ENCODE measurements around the gene SLC17A2.
"Not testable (repeated sequence)": the region's sequence is repeated elsewhere in the genome, so short reads cannot be mapped to it uniquely, and the experiment has no call there.

Gene SLC17A2

DNA sequence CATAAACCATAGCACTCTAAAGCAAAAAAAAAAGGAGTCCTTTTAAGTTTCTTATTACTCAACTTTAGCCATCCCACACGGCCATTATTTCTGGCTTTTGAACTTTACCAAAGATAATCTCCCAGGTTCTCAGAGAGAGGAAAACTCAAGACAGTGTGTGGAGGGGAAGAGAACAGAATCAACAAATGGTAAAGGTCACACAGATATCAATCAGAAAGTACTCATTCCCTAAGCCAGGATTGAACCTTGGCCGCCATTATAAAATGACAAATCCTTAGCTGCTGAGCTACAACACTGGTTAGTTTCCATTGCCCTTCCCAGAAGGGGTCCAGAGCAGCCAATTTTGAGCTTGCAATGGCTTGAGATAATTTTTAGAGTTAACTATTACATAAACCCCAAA, 22.0 kb upstream of the SLC17A2 start:
- no peak for DNase-seq (ENCODE audit: low read depth, low spot score)

DNA sequence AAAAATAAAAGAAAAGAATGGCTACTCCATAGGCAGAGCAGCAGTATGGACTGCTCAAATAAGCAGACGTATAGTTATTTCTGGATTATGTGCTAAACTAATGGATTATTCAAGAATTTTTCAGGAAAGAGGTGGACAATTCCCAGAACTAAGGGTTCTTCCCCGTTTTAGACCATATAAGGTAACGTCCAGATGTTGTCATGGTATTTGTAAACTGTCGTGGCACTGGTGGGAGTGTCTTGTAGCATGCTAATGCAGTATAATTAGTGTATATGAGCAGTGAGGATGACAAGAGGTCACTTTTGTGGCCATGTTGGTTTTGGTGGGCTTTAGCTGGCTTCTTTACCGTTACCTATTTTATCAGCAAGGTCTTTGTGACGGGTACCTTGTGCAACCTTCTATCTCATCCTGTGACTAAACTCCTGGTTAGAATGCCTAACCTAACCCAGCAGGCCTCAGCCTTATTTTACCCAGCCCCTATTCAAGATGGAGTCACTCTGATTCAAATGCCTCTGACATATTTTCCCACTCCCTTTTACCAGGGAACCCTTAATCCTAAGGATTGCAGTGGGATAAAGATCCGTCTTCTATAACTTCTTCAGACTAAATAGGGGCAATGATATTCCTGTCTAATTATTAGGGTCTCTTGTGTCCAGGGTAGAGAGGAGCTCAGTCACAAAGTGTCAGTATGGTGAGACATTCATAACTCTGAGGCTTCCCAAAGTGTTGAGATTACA, 21.0 kb upstream of the SLC17A2 start:
- no peak for DNase-seq (ENCODE audit: low read depth, low spot score)

DNA sequence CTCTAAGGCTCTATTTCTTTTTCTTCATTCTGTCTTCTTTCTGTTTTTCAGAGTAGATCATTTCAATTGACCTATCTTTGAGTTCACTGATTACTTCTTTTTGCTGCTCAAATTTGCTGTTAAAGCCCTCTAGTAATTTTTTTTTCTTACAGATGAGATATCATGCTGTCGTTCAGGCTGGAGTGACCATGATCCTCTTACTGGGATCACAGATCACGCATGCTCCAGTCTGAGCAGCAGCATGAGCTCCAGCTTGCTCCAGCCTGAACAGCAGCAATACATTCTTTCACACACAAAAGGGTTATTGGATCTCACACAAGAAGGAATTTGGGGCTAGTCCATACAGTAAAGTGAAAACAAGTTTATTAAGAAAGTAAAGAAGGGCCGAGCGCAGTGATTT, 19.8 kb upstream of the SLC17A2 start:
- DNase-seq (ENCODE audit: low read depth, low spot score): no peak

DNA sequence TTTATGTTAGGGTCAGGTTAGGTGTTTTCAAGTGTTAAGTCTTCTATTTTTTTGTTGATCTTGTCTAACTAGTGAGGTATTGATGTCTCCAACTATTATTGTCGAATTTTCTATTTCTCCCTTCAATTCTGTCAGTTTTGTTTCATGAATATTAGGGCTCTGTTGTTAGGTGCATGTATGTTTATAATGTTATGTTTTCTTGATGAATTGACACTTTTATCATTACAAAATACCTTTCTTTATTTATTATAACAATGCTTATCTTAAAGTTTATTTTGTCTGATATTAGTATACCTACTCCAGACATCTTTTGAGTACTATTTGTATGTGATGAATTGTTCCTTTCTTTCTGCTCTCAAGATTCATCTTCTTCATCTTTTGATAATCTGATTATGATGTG, 19.2 kb upstream of the SLC17A2 start:
- DNase-seq (ENCODE audit: low read depth, low spot score): no peak

DNA sequence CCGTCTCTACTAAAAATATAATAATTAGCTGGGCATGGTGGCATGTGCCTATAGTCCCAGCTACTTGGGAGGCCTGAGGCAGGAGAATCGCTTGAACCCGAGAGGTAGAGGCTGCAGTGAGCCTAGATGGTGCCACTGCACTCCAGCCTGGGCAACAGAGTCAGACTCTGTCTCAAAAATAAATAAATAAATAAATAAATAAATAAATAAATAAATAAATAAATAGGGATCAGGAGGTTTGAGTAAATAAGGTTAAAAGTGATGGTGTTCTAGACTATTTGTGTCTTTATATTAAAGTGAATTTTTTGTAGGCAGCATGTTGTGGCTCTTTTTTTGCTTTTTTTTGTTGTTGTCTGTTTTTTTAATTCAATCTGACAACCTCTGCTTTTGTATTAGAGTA, 17.0 kb upstream of the SLC17A2 start:
- DNase-seq (ENCODE audit: low read depth, low spot score): not testable (repeated sequence)

DNA sequence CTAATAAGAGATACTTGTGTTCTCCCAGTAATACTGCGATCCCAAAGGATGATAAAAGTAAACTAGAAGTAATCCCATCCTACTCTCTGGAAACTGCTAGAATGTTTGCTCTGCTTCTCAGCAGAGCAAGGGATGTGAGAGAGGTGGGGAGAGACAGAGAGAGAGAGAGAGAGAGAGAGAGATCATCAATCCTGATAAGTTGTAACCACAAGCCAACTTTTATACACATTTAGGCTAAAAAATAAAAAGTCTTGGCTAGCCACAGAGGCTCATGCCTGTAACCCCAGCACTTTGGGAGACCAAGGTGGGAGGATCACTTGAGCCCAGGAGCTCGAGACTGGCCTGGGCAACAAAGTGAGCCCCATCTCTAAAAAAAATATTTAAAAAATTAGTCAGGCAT, 16.1 kb upstream of the SLC17A2 start:
- DNase-seq (ENCODE audit: low read depth, low spot score): no peak

DNA sequence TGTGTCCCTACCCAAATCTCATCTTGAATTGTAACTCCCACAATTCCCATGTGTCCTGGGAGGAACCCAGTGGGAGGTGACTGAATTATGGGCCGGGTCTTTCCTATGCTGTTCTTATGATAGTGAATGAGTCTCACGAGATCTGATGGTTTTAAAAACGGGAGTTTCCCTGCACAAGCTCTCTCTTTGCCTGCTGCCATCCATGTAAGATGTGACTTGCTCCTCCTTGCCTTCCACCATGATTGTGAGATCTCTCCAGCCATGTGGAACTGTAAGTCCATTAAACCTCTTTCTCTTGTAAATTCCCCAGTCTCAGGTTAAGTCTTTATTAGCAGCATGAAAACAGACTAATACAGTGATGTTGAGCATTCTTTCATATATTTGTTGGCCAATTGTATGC, 15.2 kb upstream of the SLC17A2 start:
- DNase-seq (ENCODE audit: low read depth, low spot score): not testable (repeated sequence)

DNA sequence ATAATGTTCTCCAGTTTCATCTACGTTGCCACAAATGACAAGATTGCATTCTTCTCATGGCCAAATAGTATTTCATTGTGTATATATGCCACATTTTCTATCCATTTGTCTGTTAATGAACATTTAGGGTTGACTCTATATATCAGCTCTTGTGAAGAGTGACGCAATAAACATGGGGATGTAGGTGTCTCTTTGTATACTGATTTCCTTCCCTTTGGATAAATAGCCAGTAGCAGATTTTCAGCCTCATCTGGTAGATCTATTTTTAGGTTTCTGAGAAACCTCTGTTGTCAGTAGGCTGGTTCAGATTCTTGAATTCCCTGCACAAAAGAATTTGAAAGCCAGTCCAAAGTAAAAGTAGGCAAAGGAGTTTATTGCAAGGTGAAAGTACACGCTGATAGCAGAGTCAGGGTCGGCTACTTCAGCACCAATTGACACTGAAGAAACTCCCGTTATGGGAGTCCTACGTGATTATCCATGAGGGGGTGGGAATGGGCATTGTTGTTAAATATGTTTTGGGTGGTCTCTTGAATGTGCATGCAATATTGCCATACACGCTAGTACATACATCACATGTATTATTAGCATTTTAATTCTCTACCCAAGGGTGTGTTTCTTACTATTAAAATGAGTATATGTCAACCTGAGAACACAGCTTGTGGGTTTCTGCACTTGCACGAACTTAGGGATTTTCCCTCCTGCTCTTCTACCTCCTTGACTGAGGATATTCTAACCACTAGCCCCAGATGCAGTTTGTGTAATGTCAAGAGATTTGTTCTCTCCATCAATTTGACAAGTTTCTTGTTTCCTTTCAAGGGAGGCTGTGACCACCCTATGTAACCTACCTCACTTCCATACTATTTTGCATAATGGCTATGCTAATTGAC, 14.4 kb upstream of the SLC17A2 start:
- no peak for DNase-seq (ENCODE audit: low read depth, low spot score)

DNA sequence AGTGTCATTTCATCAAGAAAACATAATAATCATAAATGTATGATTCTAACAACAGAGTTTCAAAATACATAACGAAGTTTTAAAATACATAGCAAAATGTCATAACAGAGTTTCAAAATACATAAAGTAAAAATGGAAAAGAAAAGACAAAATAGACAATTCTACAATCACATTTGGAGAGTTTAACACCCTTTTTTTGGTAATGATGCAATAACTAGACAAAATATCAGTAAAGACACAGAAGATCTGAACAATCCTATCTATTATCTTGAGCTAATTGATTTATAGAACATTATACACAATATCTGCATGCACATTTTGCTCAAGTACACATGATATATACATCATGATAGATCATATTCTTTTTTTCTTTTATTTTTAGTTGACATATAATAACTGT, 13.4 kb upstream of the SLC17A2 start:
- no peak for DNase-seq (ENCODE audit: low read depth, low spot score)

DNA sequence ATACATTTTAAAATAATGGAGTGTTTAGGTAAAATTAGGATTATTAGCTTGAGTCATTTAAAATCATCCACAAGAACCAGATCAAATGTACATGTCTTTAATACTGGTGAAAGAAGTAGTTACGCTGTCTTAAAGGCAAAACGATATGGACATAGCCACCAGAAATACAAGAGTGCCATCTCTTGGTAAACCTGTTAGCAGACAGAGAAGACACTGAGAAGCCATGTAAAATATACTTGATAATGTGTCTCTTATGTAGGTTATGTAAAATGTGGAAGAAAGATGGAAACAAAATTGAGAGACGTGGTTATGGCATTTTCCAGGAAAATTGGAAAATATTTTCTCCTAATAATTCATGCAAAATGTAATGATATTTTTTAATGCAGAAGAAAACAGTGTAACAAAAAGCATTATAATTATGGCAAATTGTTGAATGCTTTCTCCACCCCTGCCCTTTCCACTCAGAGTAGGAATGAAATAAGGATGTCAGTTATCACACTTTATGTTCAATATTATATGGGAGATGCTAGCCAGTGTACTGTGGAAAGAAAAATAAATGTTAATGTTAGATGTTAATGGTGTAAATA, 12.2 kb upstream of the SLC17A2 start:
- DNase-seq (ENCODE audit: low read depth, low spot score): no peak

DNA sequence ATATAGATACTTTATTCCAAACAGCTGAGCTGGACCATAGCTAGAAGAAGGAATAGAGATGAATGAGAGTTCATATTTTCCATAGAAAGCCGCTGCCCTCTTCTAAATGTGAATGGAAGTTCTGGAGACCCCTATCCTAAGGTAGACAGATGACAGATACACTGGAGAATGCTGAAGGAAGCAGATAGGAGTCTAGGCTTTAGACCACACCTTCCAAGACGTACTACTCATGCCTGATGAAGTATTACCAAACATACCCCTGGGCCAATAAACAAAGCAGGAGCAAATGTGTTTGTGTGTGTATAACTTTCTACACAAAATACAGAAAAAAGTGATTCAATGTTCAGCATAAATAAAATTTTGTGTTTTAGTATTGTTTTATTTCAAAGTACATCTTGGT, 9.1 kb upstream of the SLC17A2 start:
- no peak for DNase-seq (ENCODE audit: low read depth, low spot score)

DNA sequence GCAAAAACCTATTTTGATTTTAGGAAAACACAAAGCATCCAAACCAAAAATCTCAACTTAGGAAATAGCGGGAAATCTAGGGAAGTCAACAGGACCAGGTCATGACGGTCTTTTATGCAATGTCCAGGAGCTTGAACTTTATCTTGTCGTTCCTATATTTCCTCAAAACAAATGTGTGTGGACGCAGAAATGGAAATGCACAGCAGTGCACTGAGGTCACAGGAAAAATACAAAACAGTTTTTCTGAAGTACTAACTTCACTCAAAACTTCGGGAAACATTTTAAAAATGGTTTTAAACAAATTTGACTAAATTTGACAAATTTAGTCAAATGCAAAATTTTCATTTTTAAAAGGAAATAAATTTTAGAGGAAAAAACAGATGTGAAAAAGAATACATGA, 5.5 kb upstream of the SLC17A2 start:
- no peak for DNase-seq (ENCODE audit: low read depth, low spot score)

DNA sequence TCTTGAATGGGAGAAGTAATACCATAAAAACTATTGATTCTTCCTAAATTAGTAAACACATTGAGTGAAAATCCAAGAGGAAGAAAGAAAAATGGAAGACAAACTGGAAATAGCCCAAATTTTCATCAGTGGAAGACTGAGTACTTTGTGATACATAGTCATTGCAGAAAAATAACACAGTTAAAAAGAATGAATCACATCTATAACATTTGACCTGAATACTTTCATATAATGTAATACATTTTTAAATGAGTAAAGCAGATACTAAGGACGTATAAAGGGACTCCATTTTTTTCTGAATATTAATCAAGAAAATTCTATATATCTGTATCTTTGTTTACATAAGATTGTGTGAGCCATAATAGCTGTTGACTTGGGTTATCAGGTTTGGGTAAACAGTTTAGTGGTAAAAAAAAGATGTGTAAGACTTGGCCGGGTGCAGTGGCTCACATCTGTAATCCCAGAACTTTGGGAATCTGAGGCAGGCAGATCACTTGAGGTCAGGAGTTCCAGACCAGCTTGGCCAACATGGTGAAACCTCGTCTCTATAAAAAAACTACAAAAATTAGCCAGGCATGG, 4.3 kb upstream of the SLC17A2 start:
- no peak for DNase-seq (ENCODE audit: low read depth, low spot score)

DNA sequence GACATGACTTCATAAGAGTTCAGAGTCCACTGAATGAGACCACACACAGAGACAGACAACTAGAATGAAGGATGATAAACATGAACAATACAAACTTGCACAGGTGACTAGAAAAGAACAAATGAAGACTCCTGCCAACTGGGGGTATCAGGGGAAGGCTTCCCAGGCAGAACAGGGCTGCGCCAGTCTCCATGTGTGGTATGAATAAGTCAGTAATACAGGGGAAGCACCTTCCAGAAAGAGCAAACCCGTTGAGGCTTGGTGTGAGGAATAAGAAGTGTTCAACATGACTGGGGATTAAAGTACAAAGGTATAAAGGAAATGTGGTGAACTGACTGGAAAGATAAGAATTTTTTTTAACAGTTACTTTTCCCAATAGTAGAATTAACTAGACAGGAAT, 3.7 kb upstream of the SLC17A2 start:
- DNase-seq (ENCODE audit: low read depth, low spot score): no peak

DNA sequence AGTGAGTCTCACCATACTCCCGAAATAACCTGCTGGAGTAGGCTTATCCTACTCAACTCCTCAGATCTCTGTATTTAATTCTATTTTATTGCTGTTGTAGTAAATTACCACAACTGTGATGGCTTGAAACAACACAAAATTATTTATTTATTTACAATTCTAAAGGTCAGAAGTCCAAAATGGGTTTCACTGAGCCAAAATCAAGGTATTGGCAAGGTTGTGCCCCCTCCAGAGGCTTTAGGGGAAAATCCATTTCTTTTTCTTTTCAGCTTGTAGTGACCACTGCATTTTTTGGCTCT, 869 bp upstream of the SLC17A2 start:
- no peak for DNase-seq (ENCODE audit: low read depth, low spot score)

DNA sequence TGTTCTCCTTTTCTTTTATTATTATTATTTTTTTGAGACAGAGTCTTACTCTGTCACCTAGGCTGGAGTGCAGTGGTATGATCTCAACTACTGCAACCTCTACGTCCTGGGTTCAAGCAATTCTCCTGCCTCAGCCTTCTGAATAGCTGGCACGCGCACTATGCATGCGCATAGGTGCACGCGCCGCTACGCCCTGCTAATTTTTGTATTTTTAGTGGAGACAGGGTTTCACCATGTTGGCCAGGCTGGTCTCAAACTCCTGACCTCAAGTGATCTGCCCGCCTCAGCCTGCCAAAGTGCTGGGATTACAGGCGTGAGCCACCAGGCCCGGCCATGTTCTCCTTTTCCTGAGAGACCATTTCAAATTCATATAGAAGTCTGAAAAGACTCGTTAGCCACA, 706 bp downstream of the SLC17A2 start:
- DNase-seq (ENCODE audit: low read depth, low spot score): not testable (repeated sequence)

DNA sequence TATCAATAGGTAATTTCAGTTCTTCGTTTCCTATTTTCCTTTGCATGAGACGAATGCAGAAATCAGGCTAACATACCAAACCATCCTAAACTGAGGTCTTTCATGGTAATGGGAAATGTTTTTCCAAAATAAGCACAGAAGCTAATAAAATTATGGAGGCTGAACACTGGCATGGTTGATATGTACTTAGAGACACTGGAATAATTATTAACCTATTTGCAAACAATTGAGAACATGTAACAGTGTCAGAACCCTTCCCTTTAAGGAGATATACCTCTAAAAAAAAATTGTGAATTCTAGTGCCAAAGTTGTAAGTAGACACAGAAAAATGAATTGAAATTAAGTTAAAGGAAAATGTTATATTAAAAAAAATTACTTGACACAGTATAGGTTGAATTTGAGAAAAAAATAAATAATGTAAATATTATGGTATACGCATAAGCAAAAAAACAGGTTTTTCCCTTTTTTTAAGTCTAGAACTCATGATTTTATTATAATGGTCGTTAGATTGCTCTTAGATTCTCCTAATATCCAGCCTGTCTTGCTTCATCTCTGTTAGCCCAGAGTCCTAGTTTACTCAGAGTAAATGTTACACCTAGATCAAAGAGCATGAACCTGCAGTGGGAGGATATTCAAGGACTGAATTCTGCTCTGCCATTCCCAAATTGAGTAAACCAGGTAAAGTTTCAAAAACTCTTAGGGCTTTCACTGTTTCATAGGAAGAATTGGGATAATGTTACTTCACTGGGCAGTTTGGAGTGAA, 1.7 kb downstream of the SLC17A2 start:
- DNase-seq (ENCODE audit: low read depth, low spot score): no peak

DNA sequence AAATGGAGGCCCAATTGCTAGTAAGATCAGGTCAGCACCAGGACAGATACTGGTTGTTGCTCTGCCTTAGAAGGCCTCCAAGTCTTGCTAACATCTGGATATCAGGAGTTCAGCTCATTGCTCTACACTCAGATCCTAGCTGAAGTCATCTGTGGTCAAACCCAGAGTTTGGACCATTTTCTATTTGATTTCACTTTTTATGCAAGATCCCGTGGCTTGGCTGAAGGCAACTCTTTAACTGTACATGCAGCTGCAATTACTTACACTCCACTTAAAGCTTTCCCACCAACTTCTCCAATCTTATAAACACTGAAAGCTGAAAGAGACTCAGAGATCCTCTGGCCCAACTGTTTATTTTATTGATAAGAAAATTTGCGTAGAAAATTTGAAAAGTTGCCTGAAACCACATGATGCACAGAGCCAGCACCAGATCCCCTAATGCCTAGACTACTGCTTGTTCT, 2.7 kb downstream of the SLC17A2 start:
- DNase-seq (ENCODE audit: low read depth, low spot score): no peak

DNA sequence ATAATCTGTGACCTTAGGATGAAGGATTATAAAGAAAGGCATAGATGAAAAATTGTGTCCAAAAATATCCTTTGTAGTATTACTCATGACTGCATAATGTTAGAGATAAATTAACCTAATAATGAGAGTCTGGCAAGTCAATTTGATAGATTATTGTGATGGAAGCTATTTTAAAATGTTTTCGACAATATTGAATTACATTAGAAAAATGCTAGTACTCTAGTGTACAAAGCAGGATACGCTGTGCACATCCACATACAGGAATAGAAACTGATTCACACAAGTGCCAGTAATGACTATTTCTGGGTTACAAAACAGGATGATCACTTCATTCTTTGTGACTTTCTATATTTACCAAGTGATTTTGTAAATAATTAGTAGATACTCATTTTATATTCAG, 3.3 kb downstream of the SLC17A2 start:
- DNase-seq (ENCODE audit: low read depth, low spot score): no peak

DNA sequence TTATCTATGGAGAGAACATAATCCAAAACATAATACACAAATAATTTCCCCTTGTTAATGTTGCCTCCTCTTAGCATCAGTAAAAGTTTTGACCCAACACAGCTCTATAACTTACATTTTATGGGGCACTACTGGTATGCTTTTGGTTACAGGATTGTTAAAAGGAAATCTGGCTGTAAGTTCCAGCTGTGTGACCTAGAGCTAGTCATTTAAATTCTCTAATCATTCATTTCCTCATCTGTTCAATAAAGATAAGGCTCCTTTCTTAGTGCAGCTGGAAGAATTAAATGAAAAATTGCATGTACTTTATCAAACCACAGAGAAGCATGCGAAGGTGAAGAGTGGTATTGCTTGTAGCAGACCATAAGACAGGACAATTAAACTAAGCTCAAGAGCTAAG, 4.6 kb downstream of the SLC17A2 start:
- DNase-seq (ENCODE audit: low read depth, low spot score): no peak

DNA sequence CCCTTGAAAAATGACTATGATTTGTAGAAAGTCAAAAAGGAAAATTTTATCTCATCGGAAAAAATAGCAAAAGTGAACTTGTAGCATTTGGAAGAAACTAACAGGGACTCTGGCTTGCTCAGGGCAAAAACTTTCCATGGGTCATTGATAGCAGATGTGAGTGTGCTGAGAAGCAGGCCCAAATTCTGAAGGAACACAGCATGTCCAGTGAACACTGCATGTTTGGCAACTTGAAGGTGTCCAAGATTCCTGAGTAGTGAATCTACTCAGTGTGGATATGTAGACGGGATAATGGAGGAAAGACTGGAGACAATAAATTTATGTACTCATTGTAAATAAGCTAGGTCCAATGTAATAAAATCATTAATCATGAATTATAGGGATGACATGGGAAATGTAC, 8.2 kb downstream of the SLC17A2 start:
- DNase-seq (ENCODE audit: low read depth, low spot score): no peak

Data from ELF-1 (cell line).